HG03066 (cell line): ENCODE data around the gene TANGO6.

Source experiments
- ATAC-seq: cut with Tn5 transposase; IDR thresholded peaks from one replicate; pipeline ENCODE4 v1.9.1; 2021; ENCODE audit warnings: low read depth; ENCODE audit not compliant: unreplicated experiment

Gene TANGO6

GRCh38 chr16:69085032-69085695 lies 241.8 kb downstream of the TANGO6 start:
- ATAC-seq: no peak

DNA sequence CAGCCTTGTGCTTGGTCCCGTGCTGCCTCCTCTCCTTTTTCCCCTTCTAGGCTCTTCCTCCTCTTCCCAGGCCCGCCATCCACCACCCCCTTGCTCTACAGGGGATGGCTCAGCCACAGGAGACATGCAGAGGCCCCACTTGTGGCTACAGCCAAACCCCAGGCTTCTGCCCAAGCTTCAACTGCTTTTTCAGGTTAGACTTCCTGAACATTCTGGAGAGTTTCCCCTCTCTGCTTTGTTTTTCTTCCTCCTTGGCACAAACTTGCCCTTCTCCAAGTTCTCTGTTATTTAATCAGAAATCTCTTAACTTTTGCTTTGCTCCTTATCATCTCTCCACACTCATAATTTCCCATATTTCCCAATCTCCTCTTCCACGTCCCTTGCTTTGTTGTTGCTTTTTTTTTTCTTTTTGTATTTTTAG lies 243.8 kb downstream of the TANGO6 start:
- ATAC-seq: no peak

DNA sequence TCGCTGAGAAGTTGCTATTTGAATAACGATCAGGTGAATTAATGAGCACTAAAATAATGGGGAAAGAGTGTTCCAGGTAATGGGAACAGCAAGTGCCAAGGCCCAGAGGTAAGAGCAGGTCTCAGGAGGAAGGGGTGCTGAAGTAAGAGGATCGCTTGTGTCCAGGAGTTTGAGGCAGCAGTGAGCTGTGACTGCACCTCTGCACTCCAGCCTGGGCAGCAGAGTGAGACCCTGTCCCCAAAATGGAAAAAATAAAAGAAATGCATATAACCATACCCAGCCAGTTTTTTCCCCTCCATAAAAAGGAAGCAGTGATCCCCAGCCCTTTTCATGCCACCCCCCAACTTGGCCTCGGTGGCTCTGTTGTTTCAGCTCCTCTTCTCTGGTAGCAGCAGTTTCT lies 245.4 kb downstream of the TANGO6 start:
- no peak for ATAC-seq

DNA sequence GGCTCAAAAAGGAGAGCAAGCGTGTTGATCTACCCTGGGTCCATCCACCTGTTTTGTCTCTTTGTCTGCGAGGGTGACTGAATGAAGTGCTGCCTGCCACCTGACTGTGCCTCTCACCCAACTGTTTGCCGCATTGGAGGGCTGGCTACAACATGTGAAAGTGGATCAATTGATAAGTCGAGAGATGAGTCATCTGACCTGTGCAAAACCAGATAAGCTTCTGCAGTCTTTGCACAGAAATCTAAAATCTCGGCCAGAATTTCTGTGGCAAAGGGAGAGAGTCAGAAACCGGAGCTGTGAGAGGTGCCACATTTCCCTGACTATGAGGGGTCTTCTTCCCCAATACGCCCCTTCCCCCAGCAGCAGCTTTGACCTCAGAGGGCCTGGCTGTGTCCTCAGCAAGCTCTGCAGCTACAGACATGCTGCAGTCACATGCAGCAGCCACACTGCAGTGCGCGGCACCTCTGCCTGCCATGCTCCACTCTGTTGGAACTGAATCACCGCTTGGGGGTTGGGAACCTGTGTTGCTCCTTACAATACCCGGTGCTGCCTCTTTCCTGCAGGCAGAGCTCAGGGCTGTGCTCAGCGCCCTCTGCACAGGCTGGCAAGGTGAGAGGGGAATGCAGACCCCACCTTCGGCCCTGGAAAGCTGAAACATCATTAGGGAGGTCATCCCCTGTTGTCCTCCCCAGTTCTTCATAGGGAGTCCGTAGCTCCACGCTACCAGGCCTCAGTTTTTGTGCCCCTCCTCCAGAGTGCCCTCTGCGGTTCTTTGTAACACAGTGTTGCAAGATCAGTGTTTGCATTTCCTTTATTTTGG lies 246.0 kb downstream of the TANGO6 start:
- ATAC-seq: no peak

GRCh38 chr16:69093974-69094373 lies 250.6 kb downstream of the TANGO6 start:
- ATAC-seq: no peak

DNA sequence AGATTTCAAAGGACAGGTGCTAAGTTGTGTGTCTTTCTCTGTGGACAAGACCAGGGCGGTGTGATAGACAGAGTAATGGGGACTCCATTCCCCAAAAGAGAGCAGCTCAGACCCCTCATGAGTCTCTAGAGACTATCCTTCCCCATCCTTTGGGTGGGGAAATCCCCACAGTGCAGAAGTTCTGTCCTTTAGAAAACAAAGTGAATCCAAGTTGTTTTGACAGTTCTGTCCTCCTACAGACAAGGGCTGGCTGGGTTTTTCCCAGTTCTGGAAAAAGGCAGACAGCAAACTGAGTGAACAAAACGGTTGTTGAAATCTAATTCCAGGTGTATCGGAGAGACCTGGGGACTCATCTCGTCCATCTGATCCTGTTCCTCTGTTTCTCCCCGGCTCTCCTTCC lies 251.2 kb downstream of the TANGO6 start:
- ATAC-seq: no peak

GRCh38 chr16:69095193-69095592 lies 251.9 kb downstream of the TANGO6 start:
- ATAC-seq: no peak

DNA sequence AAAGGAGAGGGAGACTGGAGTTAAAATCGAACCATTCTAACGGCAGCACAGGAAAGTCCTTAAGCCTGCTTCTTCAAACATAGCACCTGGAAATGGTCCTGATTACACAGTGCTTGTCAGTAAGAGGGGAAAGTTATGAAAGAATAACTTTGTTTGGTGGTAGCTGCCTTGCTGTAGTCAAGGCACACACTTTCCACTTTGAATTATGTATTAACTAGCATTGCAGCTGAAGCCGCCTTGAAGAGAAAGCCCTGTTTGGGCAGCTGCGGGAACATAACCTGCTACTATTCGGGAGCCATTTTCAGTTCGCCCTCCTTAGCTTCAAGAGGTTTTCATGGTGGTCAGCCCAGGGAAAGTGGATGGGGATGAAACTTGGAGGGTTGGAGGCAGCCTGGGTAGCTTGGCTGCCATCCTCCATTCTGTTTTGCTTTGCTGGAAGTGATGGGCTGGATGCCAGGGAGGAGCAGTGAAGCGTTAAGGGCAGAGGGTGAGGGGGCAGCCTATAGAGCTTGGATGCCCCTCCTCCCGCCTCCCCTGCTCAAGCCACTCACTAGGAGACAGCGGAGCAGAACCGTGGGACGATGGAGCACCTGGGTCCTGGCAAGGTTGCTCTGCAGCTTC lies 256.9 kb downstream of the TANGO6 start:
- ATAC-seq: no peak

DNA sequence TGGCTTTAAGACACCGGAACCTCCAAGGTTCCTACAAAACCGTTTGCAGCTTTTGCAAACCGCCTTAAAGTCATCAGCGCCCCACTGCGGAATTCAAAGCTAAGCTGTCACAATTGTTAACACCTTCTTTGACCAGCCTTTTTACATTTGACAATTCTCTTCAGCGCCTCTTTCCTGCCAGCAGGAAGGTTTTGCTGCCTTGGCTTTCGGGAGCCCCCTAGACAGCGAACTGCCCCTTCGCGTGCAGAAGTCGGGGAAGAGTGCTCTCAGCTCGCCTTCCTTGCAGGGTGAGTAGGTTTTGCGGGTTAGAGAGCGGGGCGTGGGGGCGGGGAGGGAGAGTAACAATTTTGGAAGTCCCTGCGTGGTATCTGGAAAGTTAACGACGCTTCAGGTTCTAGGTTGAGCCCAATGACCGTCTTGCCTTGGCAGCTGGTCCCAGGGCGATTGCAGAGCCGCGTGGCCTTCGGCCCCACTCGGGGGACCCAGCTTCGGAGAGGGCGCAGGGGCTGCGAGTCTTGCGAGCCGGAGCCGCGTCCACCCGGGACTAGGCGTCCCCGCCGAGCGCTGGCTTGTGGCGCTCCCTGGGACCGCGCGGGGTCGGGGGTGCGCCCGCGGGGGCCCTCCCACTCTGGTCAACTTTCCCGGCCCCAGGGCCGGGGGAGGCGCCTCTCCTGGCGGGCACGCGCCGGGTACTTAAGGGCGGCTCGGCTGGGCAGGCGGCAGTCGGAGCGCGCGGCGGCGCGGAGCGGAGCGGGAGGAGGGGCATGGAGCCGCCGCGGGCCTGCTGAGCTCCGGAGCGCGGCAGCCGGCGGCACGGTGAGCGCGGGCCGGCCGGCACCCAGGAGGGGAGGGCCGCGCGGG lies 262.4 kb downstream of the TANGO6 start, which contains the start of gene HAS3:
Gene HAS3 (plus strand): TSS at position 153 of the 861 bp plus-strand sequence. CDS start 3,743 bp downstream, outside the sequence.
- ATAC-seq: no peak

DNA sequence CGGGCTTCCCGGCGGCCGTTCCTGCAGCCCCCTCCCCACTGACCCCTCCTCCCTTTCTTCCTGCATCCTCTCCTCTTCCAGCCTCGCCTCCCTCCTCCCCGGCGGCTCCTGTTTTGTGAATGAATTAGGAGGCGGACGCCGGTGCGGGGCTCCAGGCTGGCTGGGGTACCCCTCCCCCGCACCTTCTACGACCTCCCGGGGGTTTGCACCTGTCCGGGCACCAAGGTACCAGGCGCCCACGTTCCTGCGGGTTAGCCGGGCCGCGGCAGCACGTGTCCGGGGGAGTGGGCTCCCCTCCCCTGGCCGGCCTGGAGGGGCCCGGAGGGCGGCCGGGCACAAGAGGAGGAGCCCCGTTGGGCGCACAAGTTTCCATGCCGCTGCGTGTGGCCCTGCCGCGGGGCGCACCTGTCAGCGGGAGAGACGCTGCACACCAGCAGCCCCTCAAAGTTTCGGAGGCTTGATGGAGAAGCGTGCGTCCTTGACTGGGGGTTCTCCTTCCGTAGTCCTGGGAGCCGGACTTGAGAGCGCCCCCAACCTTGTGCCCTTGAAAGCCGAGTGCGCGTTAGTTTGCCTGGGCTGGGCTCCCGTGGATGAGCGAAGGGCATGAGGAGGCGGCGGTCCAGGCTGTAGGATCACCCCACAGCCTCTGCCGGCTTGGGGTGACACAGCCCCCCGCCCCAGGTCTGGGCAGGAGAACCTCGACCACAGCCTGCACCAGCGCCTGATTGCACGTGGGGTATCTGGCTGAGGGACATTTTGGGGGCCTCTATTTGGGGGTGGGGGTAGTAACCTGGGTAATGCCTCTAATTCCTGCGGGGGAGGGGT lies 263.4 kb downstream of the TANGO6 start:
- ATAC-seq: no peak

- no peak for ATAC-seq
Measured at GRCh38 chr16:69107316-69107962, 264.1 kb downstream of the TANGO6 start.

DNA sequence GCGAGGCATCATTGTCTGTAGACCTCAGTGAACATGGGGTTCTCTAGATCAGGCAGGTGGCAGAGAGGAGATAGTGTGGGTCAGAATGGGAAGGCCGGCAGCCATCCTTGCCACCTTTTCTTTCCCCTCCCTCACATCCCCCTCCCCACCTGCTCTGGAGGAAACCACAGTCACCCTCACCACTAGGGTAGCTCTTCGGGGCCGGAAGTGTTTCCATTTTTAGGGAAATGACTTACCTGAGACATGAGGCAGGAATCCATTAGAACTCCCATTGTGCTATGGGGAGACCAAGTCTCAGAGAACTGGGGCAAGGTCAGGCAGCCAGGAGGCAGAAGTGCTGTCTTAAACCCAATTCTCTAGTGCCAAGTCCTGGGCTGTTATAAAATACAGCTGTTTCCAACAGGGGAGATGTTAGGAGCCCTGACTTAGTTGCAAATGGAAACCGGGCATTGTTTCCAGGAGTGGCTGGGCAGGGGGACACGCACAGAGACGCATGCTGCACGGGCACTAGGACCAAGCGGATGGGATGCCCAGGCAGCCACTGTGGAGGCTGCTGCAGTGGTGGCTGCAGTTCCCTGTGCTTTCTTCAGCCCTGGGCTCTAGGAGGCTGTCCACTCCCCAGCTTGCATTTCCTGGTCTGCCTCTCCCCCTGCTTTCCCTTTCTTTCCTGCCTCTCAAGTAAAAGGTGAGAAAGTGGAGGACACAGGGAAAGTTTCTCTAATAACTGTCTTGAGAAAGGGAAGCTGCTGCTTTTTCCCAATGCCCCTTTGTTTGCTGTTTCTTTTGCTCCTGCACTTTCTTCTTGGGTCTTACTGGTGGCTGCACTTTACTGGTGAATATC lies 265.0 kb downstream of the TANGO6 start:
- no peak for ATAC-seq

- no peak for ATAC-seq
Measured at GRCh38 chr16:69108905-69109252, 265.5 kb downstream of the TANGO6 start.

GRCh38 chr16:69109486-69110270 lies 266.3 kb downstream of the TANGO6 start:
- ATAC-seq: no peak

DNA sequence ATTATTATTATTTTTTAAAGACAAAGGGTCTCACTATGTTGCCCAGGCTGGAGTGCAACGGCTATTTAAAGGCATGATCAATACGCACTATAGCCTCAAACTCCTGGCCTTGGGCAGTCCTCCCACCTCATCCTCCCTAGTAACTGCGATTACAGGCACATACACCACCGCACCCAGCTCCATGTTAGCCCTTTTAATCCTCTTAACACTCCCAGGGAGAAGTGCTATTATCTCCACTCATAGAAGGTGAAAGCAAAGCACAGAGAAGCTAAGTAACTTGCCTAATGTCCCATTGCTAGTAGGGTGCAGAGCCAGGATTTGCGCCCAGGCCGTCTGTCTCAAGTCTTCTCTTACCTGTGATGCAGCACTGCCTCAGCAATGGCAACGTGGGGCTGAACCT lies 267.1 kb downstream of the TANGO6 start:
- no peak for ATAC-seq

GRCh38 chr16:69111216-69111875 lies 268.0 kb downstream of the TANGO6 start:
- ATAC-seq: no peak

DNA sequence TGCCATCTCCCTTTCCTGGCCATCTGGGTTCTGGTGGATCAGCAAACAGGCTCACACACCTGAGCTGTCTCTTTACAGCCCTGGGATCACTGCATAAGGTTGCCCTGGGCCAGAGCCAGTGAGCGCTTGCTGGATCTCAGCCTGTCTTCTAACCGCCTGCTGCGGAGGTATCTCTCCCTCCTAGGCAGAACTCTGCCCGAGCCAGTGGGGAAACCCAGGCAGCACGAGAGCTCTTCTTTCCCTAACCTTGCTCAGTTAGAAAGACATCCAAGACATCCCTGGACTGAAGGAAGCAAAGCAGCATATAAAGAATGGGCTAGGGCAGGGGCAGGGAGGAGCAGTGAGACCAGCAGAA lies 268.5 kb downstream of the TANGO6 start:
- no peak for ATAC-seq
